Tibial nerve (tissue), 4 donors: ENCODE results near the gene MITF.

Experiments
- EP300 ChIP-seq, 2 donors: sonication (generic); formaldehyde crosslinking; IDR thresholded peaks; one replicate each; pipeline ENCODE4 v1.6.1; 2017; ENCODE audit warnings: antibody characterized with exemption in 2 of 2, mild to moderate bottlenecking in 1 of 2
- POLR2A ChIP-seq, 2 donors: fragments of 450-650 bp; IDR thresholded peaks; one replicate each; pipeline ENCODE4 v1.6.1; 2017; ENCODE audit warnings: antibody characterized with exemption in 2 of 2, mild to moderate bottlenecking in 2 of 2, moderate library complexity in 2 of 2
- TF ChIP-seq, protein P1 (sequence below), 5 experiments: fragments of 200-600 bp in 3 of 5; fragments of 450-650 bp in 2 of 5; sonication (generic) in 3 of 5; IDR thresholded peaks; one replicate each; pipeline ENCODE4 v1.5.1; 2016 to 2019; ENCODE audit warnings: antibody characterized with exemption in 5 of 5, mild to moderate bottlenecking in 3 of 5, moderate library complexity in 2 of 5

DNA sequence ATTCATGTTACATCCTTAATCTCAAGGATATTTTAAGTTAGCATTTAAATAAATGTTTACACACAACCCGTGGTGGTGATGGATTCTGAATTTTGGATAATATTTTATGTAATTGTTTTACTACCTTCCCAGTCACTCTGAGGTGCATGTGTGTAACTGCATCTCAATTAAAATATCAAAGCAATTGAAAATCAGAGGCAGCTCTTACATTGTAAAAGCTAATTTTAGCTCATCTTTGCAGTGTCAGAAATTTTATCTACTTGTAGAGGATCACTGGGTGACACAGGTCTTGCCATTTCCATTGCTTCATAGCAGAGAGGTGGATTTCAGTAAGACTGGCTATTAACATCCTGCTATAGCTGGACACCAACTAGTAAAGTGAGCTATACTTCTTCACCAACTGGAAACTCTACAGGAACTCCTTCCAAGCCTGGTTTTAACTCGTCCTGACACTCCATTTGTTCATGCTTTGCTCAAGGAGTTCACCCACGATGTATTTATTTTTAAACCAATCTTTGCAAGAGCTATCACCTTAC is 19.6 kb upstream of the MITF start:
- TF ChIP-seq, protein P1, sequence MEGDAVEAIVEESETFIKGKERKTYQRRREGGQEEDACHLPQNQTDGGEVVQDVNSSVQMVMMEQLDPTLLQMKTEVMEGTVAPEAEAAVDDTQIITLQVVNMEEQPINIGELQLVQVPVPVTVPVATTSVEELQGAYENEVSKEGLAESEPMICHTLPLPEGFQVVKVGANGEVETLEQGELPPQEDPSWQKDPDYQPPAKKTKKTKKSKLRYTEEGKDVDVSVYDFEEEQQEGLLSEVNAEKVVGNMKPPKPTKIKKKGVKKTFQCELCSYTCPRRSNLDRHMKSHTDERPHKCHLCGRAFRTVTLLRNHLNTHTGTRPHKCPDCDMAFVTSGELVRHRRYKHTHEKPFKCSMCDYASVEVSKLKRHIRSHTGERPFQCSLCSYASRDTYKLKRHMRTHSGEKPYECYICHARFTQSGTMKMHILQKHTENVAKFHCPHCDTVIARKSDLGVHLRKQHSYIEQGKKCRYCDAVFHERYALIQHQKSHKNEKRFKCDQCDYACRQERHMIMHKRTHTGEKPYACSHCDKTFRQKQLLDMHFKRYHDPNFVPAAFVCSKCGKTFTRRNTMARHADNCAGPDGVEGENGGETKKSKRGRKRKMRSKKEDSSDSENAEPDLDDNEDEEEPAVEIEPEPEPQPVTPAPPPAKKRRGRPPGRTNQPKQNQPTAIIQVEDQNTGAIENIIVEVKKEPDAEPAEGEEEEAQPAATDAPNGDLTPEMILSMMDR (IDR thresholded peaks at IDR 0.05), result no peak
- no peak for TF ChIP-seq POLR2A (IDR thresholded peaks at IDR 0.05)
- no peak for TF ChIP-seq EP300 (IDR thresholded peaks at IDR 0.05)
